Middle frontal gyrus (tissue), 1 donor: ENCODE measurements around the gene PRM2.
"Not testable (repeated sequence)": the region's sequence is repeated elsewhere in the genome, so short reads cannot be mapped to it uniquely, and the experiment has no call there.

ENCODE experiments used
- DNase-seq: peaks from one replicate; pipeline ENCODE4 v3.0.0-alpha.2; 2015; ENCODE audit warnings: low spot score; ENCODE audit errors: extremely low spot score

Gene PRM2

DNA sequence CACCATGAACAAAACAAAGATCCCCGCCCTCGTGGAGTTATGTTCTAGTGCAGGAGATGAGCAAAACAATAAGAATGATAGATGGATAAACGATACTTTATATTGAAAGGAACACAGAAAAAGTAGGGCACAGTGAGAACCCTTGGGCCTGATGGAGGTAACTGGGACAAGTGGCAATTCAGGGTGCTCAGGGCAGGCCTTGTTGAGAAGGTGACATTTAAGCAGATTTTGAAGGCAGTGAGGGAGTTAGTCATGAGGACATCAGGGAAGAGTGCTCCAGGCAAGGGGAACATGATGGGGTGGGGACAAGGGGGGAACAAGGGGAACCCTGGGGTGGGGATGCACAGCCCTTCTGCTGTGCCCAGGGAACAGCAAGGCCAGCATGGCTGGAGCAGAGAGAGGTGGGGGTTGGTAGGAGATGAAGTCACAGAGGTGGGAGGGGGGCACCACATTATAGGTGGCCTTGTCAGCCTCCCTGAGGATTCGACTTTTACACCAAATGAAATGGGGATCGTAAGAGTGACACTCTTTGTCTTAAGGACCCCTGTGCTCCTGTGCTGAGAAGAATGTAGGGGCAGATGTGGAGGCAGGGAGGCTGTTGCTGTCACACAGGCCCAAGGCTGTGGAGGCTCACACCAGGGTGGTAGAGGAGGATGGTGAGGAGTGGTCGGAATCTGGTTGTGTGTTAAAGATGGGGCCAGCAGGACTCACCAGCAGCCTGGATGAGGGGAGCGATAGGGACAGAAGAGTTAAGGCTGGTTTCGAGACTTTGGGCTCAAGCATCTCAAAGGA, 14.0 kb upstream of the PRM2 start:
- DNase-seq: no peak

DNA sequence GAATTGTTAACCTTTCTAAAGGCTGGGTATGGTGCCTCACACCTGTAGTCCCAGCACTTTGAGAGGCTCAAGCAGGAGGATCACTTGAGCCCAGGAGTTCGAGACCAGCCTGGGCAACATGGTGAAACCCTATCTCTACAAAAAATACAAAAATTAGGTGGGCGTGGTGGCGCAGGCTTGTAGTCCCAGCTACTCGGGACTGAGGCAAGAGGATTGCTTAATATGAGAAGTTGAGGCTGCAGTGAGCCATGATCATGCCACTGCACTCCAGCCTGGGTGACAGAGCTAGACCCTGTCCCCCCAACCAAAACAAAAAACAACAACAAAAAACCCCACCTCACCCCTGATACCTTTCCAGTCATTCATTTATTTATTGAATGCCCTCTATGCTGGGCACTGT, 13.4 kb upstream of the PRM2 start:
- DNase-seq: not testable (repeated sequence)

DNA sequence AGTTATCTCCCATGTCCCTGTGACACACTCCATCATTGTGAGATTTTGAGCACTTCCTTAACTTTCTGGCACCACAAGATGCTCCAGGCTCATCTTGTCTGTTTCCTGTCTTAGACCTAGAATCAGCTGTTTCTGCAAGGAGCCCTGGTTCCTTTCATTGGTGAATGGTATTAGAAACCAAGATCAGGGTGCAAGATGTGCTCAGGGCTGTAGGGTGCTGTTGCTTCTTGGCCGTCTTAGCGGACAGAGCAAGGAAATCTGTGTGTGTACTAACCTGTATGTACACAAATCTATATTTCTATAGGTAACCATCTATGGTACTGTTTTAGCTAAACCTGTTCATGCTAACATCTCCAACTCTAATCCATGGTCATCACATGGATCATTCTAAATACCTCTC, 12.9 kb upstream of the PRM2 start:
- DNase-seq: no peak

DNA sequence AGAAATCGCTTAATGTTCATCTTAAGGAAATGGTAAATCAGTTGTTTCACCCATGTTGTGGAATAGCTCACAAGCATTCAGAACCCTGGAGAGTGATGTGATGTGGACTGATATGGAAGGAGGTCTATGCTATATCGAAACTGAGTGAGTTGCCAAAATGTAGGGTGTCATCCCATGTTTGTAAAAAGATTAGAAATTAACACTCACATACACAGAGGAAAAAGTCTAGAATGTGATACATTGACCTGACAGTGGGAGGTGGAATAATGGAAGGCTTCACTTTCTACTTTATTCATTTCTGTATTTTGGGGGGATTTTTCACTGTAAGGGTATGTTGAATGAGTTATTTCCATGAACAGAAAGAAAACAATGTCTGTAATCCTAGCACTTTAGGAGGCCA, 9.6 kb upstream of the PRM2 start:
- no peak for DNase-seq

DNA sequence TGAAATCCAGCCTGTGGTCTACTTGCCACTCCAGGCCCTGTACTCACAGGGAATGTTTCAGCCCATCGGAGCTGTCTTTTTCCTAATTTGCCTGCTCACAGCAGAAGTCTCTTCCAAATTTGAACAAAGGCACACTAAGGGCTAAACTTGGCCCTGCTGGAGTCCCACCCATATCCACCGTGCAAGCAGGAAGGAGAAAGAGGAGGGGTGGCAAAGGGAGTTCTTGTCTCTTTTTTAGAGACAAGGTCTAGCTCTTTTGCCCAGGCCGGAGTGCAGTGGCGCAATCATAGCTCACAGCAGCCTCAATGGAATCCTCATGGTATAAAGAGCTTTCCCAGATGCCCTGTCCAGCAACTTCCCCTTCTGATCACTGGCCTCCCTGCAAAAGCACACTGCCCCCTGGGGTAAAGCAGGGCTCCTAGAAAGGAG, 7.6 kb upstream of the PRM2 start:
- no peak for DNase-seq

DNA sequence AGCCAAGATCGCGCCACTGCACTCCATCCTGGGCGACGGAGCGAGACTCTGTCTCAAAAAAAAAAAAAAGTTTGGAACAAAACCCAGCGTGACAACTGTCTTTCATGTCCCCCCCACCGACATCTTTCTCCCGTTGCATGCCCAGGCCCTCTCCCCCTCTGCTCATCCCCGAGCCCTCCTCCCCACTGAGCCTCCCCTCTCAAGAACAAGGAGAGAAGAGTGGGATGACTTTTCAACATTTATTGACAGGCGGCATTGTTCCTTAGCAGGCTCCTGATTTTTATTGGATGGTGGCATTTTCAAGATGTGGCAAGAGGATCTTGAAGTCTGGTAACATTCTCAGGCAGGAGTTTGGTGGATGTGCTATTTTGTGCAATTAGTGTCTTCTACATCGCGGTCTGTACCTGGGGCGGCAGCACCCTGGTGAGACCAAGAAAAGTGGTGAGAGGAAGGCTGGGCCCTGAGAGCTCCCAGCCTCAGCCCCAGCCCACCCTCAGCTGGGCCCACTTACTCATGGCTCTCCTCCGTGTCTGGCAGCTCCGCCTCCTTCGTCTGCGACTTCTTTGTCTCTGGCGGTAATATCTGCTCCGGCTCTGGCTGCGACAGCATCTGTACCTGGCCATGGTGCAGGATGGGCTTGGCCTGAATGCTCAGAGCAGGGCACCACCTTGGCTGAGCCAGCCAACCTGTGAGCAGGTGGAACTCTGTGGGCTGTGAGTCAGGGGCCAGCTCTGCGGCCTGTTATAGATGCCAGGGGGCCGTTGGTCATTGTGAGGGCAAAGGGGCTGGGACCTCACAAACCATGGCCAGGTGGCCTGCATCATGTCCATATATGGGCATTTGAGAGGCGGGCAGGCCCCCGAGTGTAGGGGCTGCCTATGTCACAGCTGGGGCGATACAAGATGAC, 4.6 kb upstream of the PRM2 start, which contains the start of gene PRM1:
Gene PRM1 (minus strand): TSS at position 715 of the 907 bp plus-strand sequence. CDS start 92 bp downstream, at position 623.
- DNase-seq: no peak

DNA sequence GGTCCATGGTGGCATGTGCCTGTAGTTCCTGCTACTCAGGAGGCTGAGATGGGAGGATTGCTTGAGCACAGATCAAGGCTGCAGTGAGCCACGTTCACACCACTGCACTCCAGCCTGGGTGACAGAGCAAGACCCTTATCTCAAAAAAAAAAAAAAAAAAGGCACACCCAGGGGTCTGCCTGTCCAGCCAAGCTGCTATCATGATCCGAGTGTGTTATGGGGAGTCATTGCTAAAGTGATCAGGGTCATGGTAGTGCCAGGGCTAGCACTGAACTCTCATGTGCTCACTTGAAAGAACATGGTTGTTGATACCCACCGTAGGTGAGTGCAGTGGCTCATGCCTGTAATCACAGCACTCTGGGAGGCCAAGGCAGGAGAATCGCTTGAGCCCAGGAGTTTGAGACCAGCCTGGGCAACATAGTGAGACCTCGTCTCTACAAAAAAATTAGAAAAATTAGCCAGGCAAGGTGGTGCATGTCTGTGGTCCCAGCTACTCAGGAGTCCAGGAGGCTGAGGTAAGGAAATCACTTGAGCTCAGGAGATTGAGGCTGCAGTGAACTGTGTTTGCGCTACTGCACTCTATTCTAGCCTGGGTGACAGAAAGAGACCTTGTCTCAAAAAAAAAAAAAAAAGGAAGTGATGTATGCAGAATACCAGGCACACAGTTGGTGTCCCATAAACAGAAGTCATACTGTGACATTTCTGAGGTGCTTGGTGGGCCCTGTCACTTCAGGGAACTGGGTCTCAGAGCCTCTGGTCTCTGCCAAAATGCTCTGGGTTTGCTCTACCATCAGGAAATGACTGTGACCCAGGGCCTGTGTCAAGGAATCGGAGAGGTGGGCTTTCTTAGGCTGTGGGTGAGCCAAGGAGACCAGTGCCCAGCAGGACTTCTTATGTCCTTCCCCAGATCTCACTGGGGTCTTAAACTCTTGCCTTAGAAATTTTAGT, 2.7 kb upstream of the PRM2 start:
- DNase-seq: no peak

DNA sequence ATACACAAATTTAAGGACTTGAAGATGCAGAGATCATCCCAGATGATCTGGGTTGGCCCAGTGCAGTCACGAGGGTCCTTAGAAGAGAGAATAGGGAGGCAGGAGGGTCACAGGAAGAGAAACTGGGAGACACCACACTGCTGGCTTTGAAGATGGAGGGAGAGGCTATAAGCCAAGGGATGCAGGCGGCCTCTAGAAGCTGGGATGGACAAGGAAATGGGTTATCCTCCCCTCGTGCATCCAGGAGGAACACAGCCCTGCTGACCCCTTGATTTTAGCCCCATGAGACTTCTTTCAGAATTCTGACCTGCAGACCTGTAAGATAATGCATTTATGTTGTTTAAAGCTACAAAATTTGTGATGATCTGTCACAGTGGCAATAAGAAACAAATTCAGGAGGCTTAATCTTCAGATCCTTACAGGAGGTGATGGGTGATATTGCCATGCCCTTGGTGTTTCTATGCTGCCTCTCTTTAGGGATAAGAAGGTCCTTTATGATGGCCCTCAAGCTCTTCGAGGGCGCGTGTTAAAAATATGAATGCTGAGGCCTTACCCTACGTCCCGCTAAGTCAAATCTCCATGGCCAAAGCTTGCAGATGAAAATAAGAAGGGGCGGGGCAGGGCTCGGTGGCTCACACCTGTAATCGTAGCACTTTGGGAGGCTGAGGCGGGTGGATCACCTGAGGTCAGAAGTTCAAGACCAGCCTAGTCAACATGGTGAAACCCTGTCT, 1.5 kb upstream of the PRM2 start:
- no peak for DNase-seq

DNA sequence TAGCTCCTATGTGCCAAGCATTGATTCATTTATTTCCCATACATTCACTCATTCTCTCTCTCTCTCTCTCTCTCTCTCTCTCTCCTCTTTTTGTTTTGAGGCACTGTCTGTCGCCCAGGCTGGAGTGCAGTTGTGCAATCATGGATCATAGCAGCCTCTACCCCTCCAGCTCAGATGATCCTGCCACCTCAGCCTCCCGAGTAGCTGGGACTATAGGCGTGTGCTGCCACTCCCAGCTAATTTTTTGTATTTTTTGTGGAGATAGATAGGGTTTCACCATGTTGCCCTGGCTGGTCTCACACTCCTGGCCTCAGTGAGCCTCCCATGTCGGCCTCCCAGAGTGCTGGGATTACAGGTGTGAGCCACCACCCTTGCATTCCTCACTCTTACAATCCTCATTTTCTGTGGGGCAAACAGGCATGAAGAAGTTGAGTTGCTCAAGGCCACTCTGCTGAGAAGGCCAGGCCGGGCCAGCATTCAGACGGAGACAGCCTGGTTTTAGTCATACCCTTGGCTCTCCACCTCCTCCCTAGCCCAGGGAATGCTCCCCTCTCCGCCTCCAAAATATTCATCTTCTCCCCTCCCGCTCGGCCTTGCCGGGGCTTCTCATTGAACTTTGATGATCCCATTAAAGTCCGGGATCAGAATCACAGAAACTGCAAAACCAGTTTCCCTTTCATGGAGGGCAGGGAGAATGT, 765 bp upstream of the PRM2 start:
- DNase-seq: no peak

DNA sequence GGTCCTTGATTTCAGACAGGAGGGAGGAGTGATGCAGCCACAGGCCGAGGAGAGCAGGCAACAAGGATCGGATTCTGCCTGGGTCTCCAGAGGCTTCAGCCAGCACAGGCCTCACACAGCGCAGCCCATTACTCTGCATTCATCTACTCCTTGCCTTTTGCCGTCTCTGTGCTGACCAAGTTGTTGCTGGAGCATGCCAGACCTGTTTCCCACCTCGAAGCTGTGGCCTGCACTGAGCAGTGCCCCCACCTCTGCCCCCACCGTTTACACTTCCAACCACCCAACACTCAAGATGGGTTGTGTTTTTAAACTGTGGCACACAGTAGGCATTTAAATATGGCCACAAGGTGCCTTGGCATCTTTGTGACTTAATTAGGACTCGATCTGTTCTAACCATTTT, 1.3 kb downstream of the PRM2 start:
- DNase-seq: no peak

DNA sequence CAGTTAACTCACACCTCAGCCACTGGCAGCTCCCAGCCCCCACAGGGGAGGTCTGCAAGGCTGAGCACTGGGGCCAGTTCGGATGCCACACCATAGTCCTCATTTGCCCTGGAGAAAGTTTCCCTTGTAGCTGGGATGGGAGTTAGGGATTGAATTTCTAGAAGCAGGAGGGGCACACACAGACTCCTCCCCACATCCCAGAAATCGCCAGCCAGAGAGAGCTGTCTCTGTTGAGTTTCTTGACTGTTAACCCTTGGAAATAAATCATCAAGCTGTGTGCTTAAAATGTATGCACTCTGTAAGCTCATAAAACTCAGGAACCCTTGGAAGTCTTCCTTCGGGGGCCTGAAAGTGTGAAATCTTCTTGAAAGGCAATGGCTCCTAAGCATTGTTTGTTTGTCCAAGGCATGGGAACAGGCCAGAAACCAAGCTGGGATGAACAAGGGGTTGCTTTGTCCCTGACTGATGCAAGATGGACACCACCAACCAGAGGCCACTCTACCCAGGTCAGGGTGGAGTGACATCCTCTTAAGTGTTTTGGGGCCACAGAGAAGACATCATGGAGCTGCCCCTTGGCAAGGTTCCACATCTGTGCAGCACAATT, 2.5 kb downstream of the PRM2 start:
- DNase-seq: no peak

DNA sequence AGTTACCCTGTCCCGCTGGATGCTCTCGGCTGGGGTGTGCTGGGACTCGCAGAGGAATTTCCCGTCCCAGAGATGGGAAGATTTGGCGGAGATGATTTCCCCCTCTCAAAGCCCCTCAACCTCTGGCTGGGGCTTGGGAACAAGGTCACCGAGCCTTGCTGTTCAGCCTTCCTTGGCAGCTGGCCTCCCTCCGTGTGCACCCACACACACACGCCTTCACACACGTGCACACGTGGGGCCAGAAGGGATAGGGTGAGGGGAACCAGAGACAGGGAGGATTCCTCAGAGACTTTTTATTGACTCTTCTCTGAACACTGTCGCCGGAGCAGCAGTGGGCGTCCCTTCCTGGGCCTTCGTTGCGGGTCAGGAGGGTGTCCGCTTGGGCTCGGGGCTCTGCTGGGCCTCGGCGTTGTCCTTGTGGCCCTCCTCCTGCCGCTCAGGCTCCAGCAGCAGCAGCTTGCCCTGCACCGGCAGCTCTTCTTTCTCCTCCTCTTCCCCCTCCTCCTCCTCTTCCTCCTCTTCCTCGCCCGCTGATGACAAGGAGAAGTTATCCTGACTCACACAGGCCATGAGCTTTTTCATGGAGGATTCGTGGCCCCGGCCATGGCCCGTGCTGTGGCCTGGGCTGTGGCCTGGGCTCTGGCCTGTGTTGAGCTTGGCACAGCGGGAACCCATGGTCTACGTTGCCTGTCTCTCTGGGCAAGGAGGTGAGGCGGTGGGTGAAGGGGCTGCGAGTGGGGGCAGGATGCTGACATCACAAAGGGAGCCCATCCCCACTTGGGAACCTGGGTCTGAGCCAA, 3.2 kb downstream of the PRM2 start, which contains the start of gene PRM3:
Gene PRM3 (minus strand): TSS at position 709 of the 800 bp plus-strand sequence. CDS start 34 bp downstream, at position 675.
- no peak for DNase-seq

DNA sequence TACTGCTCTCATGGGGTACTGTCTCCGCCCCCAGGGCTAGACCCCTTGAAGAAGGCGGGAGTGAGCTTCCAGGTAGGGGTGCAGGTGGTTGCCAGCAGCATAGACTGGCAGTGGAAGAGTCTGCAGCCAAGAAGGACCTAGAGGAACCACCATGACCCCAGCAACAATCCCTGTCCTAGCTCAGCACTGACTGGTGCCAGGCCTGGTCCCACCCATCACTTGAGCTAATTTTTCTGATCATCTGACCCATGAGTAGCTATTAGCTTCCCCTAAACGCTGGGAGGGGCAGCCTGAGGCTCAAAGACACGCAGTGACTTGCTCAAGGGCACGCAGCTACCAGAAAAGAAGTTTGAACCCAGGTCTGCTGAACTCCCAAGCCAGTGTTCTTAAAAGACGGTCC, 3.8 kb downstream of the PRM2 start:
- no peak for DNase-seq

DNA sequence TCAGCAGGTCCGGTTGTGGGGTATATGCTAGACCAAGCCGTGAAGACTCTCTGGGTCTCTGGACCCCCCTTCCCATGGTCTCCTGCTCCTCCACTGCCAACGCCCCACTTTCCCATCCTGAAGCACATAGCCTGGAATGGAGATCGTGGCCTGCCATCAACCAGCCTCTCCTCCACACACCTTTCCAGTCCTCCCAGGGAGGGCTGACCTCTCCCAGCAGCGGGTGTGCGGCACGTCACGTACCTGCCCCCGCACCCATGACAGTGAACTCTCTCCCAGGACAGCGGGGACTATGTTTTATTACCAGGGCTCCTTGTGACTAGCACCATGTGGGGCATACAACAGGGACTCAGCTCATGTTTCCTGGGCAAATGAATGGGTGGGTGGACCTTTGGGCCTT, 4.7 kb downstream of the PRM2 start:
- DNase-seq: no peak

DNA sequence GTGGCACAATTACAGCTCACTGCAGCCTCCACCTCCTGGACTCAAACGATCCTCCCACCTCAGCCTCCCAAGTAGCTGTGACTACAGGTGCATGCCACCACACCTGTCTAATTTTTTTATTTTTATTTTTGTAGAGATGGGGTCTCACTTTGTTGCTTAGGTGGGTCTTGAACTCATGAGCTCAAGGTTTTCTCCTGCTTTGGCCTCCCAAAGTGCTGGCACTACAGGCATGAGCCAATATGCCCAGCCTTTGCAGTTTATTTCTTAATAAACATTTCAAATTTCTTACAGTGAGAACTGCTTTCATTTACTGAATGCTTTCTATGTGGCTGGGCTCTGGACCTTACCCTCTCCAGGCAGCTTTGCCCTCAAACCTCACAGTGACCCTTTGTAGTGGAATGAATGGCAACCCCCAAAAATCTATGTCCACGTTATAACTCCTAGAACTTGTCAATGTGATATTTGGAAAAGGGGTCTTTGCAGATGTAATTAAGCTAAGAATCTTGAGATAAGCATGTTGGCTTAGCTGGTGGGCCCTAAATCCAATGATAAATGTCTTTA, 5.6 kb downstream of the PRM2 start:
- DNase-seq: no peak

DNA sequence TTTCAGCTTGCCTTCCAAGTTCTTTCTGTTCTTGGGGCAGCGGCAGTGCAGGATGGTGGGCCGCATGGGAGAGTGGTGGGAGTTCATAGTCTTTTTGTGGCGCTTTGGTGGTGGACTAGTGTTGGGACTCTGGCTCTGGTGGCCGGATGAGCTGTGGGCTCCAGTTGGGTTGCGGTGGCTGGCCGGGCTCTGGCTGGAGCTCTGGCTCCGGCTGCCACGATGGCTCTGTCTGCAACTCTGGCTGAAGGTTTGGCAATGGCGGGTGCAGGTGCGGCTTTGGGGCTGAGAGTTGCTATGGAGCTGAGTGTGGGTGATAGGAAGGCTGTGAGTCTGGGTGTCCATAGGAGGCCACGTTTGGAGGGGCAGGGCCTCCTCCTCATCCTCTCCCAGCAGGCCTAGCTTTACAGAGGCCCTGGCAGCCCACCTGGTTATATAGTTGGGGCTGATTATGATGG, 7.3 kb downstream of the PRM2 start, which contains the start of gene TNP2:
Gene TNP2 (minus strand): TSS at position 405 of the 455 bp plus-strand sequence. CDS start 63 bp downstream, at position 342.
- DNase-seq: no peak

DNA sequence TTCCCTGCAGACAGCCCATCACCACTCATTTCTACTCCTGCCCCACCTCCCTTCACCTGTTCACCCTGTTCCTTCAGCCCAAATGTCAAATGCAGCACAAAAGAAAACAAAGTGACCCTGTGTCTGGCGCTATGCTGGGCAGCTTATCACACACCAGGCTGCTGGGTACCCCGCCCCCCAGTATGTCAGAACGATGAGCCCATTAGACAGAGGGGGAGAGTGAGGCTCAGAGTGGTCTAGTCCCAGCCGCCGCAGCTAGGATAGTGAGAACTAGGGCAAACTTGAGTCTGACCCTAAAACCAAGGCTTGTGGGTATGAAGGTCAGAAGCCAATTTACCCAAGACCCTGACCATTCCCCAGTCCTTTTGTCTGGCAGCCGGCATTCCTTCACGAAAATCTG, 11.2 kb downstream of the PRM2 start:
- no peak for DNase-seq
